Left ventricle myocardium inferior (tissue), 1 donor: Measurements from ENCODE around the gene GHR. TPM values are rescaled to one million over a fixed set of nuclear protein-coding genes. Genes with fewer than 3 reads are reported as not detected.
"Not testable (repeated sequence)": the region's sequence is repeated elsewhere in the genome, so short reads cannot be mapped to it uniquely, and the experiment has no call there.

Source experiments
- DNase-seq: peaks from one replicate; pipeline ENCODE4 v3.0.0-alpha.2; 2020
- H3K27ac ChIP-seq: fragments of 200-600 bp; replicated peaks from 2 replicates; pipeline ENCODE4 v1.8.0; 2021
- H3K27me3 ChIP-seq: fragments of 200-600 bp; 2 replicates; pipeline ENCODE4 v1.8.0; 2021; ENCODE audit warnings: low read depth
- H3K36me3 ChIP-seq: fragments of 200-600 bp; 2 replicates; pipeline ENCODE4 v1.8.0; 2021
- H3K4me1 ChIP-seq: fragments of 200-600 bp; 2 replicates; pipeline ENCODE4 v1.8.0; 2021
- H3K4me3 ChIP-seq: fragments of 200-600 bp; 2 replicates; pipeline ENCODE4 v1.8.0; 2021; ENCODE audit warnings: mild to moderate bottlenecking, moderate library complexity
- H3K9me3 ChIP-seq: fragments of 200-600 bp; replicated peaks from 2 replicates; pipeline ENCODE4 v1.8.0; 2021
- intact Hi-C: fragments of 100-400 bp; cut with micrococcal nuclease; formaldehyde crosslinking; loops from one replicate; pipeline ENCODE4 v1.11.0; 2022
- total RNA-seq: library from RNA; stranded (reverse); fragmentation: NEBNext Ultra II Directional; extraction: Animal tissue kit (Norgen Biotek cat#: 25700); gene quantifications from one replicate; pipeline ENCODE4 v1.2.1, GENCODE V29; 2021
- TF ChIP-seq, protein P1 (sequence below): fragments of 200-600 bp; IDR thresholded peaks from 2 replicates; pipeline ENCODE4 v1.8.0; 2021; ENCODE audit warnings: antibody characterized with exemption, mild to moderate bottlenecking, borderline replicate concordance
- donor health status: DM: no; HTN: yes; CAD: no; lungs with severe emphysema.

Gene GHR
- total RNA-seq, 1 donor from 2014 or later, result 12.9 TPM

DNA sequence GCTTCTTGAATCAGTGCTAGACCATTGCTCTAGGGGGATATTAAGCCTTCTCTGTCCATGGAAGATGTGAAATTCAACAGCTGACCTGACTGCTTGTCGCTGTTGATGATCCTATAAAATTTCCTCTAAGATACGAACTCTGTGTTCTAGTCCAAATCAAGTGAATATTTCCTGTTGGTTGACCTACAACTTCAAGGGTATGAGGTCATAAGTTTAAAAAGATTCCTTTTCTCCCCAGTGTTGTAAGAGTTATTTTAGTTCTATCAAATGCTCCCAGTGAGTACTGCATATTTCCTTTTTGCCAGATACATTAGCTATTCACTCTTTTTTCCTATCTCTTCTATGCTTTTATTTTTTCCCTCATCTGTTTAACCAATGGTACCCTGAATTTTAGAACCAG is 230.5 kb downstream of the GHR start:
- no peaks in the 10 kb centered on the region for H3K27me3 ChIP-seq
- TF ChIP-seq, protein P1, sequence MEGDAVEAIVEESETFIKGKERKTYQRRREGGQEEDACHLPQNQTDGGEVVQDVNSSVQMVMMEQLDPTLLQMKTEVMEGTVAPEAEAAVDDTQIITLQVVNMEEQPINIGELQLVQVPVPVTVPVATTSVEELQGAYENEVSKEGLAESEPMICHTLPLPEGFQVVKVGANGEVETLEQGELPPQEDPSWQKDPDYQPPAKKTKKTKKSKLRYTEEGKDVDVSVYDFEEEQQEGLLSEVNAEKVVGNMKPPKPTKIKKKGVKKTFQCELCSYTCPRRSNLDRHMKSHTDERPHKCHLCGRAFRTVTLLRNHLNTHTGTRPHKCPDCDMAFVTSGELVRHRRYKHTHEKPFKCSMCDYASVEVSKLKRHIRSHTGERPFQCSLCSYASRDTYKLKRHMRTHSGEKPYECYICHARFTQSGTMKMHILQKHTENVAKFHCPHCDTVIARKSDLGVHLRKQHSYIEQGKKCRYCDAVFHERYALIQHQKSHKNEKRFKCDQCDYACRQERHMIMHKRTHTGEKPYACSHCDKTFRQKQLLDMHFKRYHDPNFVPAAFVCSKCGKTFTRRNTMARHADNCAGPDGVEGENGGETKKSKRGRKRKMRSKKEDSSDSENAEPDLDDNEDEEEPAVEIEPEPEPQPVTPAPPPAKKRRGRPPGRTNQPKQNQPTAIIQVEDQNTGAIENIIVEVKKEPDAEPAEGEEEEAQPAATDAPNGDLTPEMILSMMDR, result no peak
- H3K4me1 ChIP-seq, result peaks cover 40% of the 10 kb centered on the region
- H3K27ac ChIP-seq, result no peak overlapping the region
- H3K36me3 ChIP-seq, result no peaks in the 10 kb centered on the region
- no peaks in the 10 kb centered on the region for H3K9me3 ChIP-seq
- intact Hi-C loops, result no loop called here
- no peak overlapping the region for H3K4me3 ChIP-seq
- DNase-seq, result no peak

DNA sequence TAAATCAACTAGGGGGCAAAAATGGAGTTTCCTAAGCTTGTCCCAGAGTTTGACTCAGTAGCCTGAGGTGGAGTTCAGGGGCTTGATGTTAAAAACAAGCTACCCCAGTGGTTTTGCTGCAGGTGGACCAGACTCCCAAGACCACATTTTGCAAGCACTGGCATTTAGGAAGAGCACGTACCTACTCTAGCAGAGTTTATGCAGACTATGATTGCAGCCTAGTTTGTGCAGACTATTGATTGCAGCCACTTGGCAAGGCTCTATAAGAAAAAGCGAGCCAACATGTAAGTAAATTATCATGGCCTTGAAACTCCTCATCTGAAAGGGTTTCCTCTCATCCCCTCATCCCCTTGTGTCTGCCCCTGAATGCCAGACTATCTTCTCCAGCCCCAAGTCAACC is 231.4 kb downstream of the GHR start:
- TF ChIP-seq, protein P1, result no peak

DNA sequence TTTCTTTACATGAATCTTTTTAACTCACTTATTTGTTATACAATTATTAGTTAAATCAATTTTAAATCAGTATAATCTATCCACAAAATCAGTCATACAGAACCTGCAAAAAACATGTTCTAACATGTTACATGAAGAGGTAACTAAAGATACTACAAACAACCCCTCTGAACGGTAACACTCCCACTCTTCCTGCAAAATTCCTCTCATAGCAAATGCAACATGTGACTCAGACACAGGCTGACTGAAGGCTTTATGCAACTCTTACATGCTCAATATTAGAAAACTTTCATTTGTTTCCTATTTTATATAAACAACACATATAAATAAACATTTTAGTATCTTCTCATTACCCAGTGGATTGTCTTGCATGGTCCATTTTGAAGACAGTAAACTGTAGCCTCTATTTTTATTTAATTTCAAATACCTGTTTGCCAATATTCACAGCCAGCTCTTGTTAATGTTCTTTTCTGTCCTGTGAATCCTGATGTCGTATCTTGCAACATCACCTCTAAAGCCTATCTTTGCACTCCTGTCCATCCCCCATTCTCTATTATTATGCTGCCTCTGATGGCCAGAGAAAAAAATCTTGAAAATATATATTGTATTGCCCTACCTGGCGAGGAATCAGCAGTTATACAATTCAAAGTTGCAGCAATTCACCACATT is 232.9 kb downstream of the GHR start:
- no peaks in the 10 kb centered on the region for H3K36me3 ChIP-seq
- no peaks in the 10 kb centered on the region for H3K27me3 ChIP-seq
- TF ChIP-seq, protein P1, result no peak
- no peak overlapping the region for H3K27ac ChIP-seq
- H3K9me3 ChIP-seq, result no peaks in the 10 kb centered on the region
- H3K4me3 ChIP-seq, result peak overlapping the region; percentile 32
- intact Hi-C loops, result loop anchor here (5.0 kb wide), 1 partner anchor 234 kb away; the partner anchor contains the start of gene GHR
- no peak for DNase-seq
- H3K4me1 ChIP-seq, result peaks cover 36% of the 10 kb centered on the region

More for the DNA sequence above, 231.4 kb downstream of the GHR start:
- no peak overlapping the region for H3K27ac ChIP-seq
- H3K9me3 ChIP-seq, result no peaks in the 10 kb centered on the region
- no peaks in the 10 kb centered on the region for H3K27me3 ChIP-seq
- H3K4me1 ChIP-seq, result peaks cover 36% of the 10 kb centered on the region
- no peak overlapping the region for H3K4me3 ChIP-seq
- intact Hi-C loops, result loop anchor here (5.0 kb wide), 1 partner anchor 232 kb away; the partner anchor contains the start of gene GHR
- no peaks in the 10 kb centered on the region for H3K36me3 ChIP-seq
- no peak for DNase-seq

DNA sequence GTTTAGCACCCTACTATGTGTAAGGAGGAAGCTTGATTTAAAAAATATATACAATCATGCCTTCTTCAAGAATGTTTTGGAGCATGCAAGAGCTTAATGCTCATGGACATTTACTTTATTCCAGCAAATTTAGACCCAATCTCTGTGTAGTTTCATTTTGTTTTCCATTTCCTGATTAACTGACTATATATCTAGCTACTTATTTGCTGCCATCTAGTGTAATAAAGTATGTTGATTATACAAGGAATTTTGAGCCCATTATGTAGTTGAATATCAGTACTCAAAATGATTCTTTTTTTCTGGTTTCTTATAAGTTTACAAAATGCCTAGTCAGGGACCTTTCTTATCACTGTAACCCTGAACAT is 233.4 kb downstream of the GHR start:
- peaks cover 36% of the 10 kb centered on the region for H3K4me1 ChIP-seq
- no peak overlapping the region for H3K27ac ChIP-seq
- intact Hi-C loops, result loop anchor here (5.0 kb wide), 1 partner anchor 234 kb away; the partner anchor contains the start of gene GHR
- no peaks in the 10 kb centered on the region for H3K36me3 ChIP-seq
- no peaks in the 10 kb centered on the region for H3K27me3 ChIP-seq
- H3K4me3 ChIP-seq, result peak overlapping the region; percentile 32
- no peaks in the 10 kb centered on the region for H3K9me3 ChIP-seq
- no peak for DNase-seq
- TF ChIP-seq, protein P1, result peak; percentile 54

DNA sequence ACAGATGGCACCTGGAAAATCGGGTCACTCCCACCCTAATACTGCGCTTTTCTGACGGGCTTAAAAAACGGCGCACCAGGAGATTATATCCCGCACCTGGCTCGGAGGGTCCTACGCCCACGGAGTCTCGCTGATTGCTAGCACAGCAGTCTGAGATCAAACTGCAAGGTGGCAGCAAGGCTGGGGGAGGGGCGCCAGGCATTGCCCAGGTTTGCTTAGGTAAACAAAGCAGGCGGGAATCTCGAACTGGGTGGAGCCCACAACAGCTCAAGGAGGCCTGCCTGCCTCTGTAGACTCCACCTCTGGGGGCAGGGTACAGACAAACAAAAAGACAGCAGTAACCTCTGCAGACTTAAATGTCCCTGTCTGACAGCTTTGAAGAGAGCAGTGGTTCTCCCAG is 236.6 kb downstream of the GHR start:
- not testable (repeated sequence) for H3K27ac ChIP-seq, DNase-seq, H3K4me3 ChIP-seq, H3K9me3 ChIP-seq, H3K36me3 ChIP-seq, H3K27me3 ChIP-seq
- intact Hi-C loops, result loop anchor here (5.0 kb wide), 1 partner anchor 238 kb away; the partner anchor contains the start of gene GHR
- H3K4me1 ChIP-seq, result peaks cover 20% of the 10 kb centered on the region

DNA sequence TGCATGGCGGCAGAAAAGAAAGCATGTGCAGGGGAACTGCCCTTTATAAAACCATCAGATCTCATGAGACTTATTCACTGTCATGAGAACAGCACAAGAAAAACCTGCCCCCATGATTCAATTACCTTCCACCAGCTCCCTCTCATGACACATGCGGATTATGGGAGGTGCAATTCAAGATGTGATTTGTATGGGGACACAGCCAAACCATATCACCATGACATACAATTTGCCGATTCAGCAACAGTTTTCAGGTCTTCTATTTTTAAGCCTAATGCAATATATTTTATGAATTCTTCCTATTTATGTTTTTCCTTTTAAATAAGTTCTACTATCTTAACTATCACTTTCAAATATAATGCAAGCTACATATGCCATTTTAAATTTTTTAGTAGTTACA is 242.6 kb downstream of the GHR start:
- no peaks in the 10 kb centered on the region for H3K4me1 ChIP-seq
- intact Hi-C loops, result no loop called here
- peaks cover 5% of the 10 kb centered on the region for H3K9me3 ChIP-seq
- no peak overlapping the region for H3K27ac ChIP-seq
- no peaks in the 10 kb centered on the region for H3K36me3 ChIP-seq
- TF ChIP-seq, protein P1, result no peak
- no peak overlapping the region for H3K4me3 ChIP-seq
- DNase-seq, result no peak
- no peaks in the 10 kb centered on the region for H3K27me3 ChIP-seq
